Mammary epithelial cell (primary cell): ENCODE results near the gene CAMK2A.

Source experiments
- CTCF ChIP-seq, 2 donors: IDR thresholded peaks in 1 of 2; conservative IDR thresholded peaks in 1 of 2; 2 replicates each; pipeline ENCODE4 v1.5.1; 2011 to 2012; ENCODE audit warnings: inconsistent platforms in 2 of 2, low read length in 2 of 2, mild to moderate bottlenecking in 2 of 2, control low read depth in 1 of 2, low read depth in 1 of 2; ENCODE audit not compliant: insufficient read depth in 1 of 2; ENCODE audit errors: extremely low read depth in 1 of 2
- EZH2 ChIP-seq: IDR thresholded peaks from 2 replicates; pipeline ENCODE4 v1.6.1; 2012; ENCODE audit warnings: low read length, inconsistent platforms, borderline replicate concordance

GRCh38 chr5:150255659-150256409, 33.7 kb downstream of the CAMK2A start:
- no peak for TF ChIP-seq CTCF (conservative IDR thresholded peaks at IDR 0.05 in 1 of 2, IDR thresholded peaks at IDR 0.05 in 1 of 2; ENCODE audit: extremely low read depth in 1 of 2, insufficient read depth in 1 of 2, low read depth in 1 of 2, low read length in 2 of 2)
- TF ChIP-seq EZH2, result no peak
